Measurements from ENCODE around the gene LSR.

Gene LSR

DNA sequence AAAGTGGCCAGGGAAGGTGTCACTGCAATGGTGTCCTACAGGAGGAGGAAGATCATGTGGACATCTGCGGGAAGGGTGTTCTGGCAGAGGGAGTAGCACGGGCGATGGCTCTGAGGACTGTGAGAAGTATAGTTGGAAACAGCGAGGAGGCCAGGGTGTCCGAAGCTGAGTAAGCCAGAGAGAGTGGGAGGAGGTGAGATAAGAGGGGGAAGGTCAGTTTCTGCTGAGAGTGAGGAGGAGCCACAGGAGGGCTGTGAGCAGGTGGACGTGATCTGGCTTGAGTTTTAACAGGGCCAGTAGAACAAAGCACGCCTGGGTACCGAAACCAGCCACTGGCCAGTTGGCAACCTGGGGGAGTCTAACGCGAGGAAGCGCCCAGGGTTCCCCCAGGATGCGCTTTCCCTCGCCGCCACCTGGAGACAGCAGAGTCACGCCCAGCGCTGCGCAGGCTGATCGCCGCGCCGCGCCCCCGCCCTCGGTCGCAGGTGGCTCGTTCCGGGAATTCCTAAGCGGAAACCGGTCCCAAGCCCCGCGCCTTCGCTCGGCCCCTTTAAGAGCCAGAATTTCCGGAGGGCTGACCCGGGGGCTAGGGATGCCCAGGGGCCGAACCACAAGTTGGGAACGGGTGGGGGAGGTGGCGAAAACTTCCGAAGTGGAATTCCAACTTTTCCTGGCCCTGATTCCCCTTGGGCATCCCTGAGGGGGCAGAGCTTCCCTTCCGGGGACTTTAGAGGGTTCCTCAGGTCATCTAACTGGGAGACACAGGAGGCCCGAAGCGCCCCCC lies 1.1 kb upstream of the LSR start:
- DNase-seq = no peak

- DNase-seq = no peak
Observed at GRCh38 chr19:35249146-35249847, 495 bp downstream of the LSR start.

GRCh38 chr19:35249848-35250711 lies 1.3 kb downstream of the LSR start:
- no peak for DNase-seq

- no peak for DNase-seq
Observed at GRCh38 chr19:35251456-35251855, 2.7 kb downstream of the LSR start.

DNA sequence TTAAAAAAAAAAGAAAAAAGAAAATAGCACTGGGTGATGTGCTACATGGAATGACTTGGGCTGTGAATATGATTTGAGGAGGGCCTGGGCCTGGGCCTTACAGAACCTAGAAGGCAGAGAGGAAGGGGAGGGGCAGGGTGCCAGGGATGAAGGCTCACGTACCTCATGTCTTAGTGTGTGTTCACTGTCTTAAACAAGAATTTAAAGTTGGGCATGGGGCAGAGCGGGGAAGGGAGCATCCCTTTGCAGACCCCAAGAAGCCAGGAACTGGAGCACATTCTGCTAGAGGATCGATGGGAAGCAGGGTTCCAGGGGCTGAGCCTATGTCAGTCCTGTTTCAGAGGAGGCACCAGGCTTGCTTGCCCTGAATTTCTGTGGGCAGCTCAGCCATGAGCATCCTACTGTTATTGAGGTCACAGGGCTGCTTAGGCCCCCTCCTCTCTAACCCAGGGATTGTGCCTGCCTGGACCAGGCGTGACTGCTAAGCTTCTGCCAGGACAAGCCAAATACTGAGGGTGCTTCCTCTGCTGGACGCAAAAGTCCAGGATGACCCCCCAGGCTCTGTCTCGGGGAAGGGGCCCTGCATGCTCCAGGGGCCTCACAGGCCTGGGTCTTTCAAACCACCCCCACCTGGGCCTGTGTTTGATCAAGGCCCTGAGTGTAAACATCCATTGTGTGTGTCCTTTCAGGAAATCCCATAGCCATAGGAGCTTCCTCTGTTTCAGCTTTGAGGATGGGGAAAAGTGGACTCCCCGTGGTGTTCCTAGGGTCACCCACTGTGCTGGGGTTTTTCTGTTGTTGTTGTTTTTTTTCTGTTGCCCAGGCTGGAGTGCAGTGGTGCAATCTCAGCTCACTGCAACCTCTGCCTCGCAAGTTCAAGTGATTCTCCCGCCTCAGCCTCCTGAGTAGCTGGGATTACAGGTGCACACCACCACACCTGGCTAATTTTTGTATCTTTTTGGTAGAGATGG lies 4.8 kb downstream of the LSR start:
- DNase-seq = no peak

- DNase-seq = no peak
Observed at GRCh38 chr19:35254341-35255297, 5.8 kb downstream of the LSR start.

DNA sequence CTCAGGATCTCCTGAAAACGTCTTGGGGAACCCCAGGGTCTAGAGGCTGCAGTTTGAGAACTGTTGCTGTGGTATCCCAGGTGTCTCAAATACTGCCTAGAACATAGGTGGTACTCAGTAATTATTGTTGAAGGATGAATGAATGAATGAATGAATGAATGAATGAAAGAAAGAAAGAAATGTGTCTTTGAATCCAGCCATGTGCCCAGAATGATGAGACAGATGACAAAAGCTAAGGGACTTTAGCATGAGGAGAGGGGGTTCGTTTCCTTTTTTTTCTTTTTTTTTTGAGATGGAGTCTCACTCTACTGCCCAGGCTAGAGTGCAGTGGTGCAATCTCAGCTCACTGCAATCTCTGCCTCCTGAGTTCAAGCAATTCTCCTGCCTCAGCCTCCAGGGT lies 7.8 kb downstream of the LSR start:
- DNase-seq = no peak

- DNase-seq = no peak
Observed at GRCh38 chr19:35257113-35257461, 8.3 kb downstream of the LSR start.

GRCh38 chr19:35260694-35261304 lies 12.0 kb downstream of the LSR start:
- DNase-seq = no peak

DNA sequence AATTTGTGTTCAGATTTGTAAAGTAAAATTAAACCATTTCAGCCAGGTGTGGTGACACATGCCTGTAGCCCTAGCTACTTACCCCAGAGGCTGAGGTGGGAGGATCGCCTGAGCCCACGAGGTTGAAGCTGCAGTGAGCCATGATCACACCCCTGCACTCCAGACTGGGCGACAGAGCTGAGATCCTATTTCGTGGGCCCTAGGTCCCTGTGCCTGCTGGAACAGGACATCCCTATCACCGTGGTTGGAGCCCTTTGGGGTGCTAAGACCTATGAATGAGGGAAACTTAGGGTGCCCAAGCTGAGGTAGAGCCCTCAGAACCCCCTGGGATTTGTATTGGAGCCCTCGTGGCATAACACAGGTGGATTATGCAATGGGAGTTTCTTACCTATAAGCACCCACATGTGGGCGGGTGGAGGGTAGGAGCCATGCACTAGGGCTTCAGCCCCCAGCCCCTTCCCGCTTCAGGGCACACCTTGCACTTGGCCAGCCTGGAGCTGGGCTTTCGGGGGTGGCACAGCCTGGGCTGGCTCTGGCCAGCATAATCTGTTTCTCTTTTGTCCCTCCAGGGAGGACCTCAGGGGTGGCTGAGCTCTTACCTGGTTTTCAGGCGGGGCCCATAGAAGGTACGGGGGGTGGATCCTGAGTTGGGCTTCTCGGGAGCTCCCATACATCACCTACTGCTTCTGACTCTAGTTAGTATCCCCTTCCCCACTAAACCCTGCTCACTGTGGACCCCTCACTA lies 12.7 kb downstream of the LSR start:
- DNase-seq = no peak

- DNase-seq = no peak
Observed at GRCh38 chr19:35262101-35262761, 13.4 kb downstream of the LSR start.

DNA sequence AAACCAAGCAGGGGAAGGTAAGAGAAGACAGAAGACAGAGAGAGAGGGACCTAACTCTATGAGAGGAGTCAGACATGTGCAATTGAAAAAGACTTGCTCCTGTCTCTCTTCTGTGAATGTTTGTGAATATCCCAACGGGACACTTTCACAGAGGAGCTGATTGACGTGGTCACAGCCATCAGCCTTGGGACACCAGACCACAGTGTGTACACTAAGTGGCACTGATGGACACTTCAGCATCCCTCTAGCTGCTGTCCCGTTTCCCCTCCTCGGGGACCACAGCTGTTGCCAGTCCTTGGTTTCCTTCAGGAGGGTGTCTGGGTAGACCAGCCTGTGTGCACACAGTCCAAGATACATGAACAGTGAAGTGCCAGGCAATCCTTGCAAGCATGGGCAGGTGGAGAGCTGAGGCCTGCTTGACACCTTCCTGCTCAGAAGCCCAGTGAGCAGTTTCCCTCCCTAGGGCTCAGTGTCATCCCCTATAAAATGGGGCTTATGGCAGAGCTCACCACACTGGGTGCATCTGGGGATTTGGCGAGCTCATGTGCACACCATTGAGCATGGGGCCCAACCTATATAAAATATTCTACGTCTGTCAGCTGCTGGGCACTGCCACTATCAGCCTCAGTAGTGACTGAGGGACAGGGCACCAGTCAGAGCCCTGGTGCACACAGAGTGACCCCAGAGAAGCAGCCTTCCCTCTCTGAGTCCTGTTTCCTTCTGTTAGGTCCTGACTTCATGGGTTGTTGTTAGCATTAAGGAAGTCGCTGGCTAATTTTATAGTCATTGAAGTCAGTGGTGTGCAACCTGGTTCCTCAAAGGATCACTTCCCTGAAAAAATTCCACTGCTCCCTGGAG lies 15.7 kb downstream of the LSR start:
- no peak for DNase-seq

DNA sequence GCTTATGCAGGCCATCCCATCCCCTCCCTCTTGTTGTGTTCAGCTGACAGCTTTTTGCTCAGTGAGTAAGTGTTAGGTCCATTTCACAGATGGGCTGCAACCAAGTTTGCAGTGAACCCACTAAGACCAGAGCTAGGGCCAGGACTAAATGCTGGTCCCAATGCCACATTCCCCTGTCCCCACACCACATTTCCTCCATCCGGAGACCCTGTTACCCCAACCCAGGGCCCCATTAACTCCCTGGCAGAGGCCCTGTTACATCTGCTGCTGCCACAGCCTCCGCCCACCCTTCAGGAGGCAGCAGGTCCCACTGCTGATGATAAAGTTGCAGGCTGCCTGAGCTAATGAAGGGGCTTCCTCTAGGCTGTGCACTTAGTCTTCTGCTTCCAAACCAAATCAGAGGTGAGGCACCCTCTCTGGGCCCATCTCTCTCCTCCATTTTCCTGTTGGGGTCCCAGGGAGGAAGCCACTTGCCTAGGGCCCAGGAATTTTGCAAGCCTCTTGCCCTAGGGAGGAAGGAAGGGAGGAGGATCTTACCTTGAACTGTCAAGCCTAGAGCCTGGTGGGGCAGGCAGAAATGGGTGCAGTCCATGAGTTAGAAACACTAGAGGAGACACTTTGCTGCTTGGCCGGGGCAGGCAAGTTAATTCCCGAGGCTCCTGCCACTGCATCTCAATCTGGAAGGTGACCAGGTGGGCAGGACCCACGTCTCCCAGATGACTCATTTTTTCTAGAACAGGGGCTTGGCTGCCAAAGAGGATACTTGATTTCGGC lies 16.5 kb downstream of the LSR start:
- no peak for DNase-seq

DNA sequence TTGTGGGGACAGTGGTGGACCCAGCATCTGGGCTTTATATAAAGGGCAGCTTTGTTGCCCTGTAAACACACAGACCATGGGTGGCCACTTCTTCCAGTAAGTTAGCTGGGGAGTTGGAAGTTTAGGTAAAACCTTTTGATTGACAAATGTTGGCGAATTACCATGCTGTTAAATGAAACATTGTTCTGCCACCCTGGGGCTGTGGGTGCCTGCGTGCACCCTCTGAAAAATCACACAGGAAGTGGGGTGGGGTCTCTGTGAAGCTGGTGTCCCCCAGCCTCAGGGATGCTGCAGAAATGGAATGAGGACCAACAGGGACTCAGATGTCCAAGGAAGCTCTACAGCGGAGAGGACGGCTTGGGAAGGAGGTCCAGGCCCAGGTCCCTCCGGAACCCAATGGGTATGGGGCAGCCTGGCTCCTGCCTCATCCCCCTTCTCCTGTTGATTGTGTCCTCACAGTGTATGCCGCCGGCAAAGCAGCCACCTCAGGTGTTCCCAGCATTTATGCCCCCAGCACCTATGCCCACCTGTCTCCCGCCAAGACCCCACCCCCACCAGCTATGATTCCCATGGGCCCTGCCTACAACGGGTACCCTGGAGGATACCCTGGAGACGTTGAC lies 17.2 kb downstream of the LSR start:
- DNase-seq = no peak

GRCh38 chr19:35266520-35267352 lies 17.9 kb downstream of the LSR start:
- no peak for DNase-seq

GRCh38 chr19:35267353-35267817 lies 18.6 kb downstream of the LSR start:
- peak in 12 of 14 donors; percentile 30 to 73 (median 58) for DNase-seq
